IMR-90 (cell line): ENCODE results near the gene CLASP1. TPM values are rescaled to one million over a fixed set of nuclear protein-coding genes. Genes with fewer than 3 reads are reported as not detected.

Experiments used
- ATAC-seq: fragments of 200-7000 bp; cut with Tn5 transposase; 2 replicates; pipeline ENCODE4 v1.9.1; 2020; ENCODE audit warnings: low read depth, mild to moderate bottlenecking, moderate library complexity
- BruUV-seq: library from RNA; stranded (reverse); fragments of 400-500 nt; replicated peaks from 2 replicates; lab custom pipeline; 2021; lab: Mats Ljungman, UMichigan
- CTCF ChIA-PET: fragments of 300-600 bp; formaldehyde crosslinking; extraction: SDS; loops from one replicate; lab custom pipeline; 2021; ENCODE audit warnings: antibody characterized with exemption; lab: Yijun Ruan, JAX
- POLR2A ChIA-PET: fragments of 300-600 bp; sonication (Branson Sonifier 250); formaldehyde crosslinking; loops from one replicate; lab custom pipeline; 2022; ENCODE audit warnings: antibody characterized with exemption; ENCODE audit not compliant: unreplicated experiment; lab: Charles Lee
- DNase-seq: peaks from one replicate; pipeline ENCODE4 v3.0.0; 2013
- H2AFZ ChIP-seq: replicated peaks from 2 replicates; pipeline ENCODE3; 2013; ENCODE audit warnings: low read length, mild to moderate bottlenecking; ENCODE audit not compliant: poor library complexity
- H2AK5ac ChIP-seq: 2 replicates; pipeline ENCODE4 v1.6.1; 2013; ENCODE audit warnings: low read depth, low read length, inconsistent platforms
- H2AK9ac ChIP-seq: replicated peaks from 2 replicates; pipeline ENCODE3; 2013; ENCODE audit warnings: mild to moderate bottlenecking, low read depth, low read length, moderate library complexity; ENCODE audit not compliant: poor library complexity
- H2BK120ac ChIP-seq: 2 replicates; pipeline ENCODE4 v1.6.1; 2013; ENCODE audit warnings: low read depth, low read length, inconsistent platforms
- H2BK15ac ChIP-seq: 3 replicates; pipeline ENCODE4 v1.6.1; 2013; ENCODE audit warnings: low read depth, low read length, inconsistent platforms
- H2BK20ac ChIP-seq: 2 replicates; pipeline ENCODE4 v1.6.1; 2013; ENCODE audit warnings: low read depth, mild to moderate bottlenecking, inconsistent platforms, low read length, moderate library complexity
- H2BK5ac ChIP-seq: 2 replicates; pipeline ENCODE4 v1.6.1; 2013; ENCODE audit warnings: mild to moderate bottlenecking, low read depth, low read length, inconsistent platforms; ENCODE audit not compliant: poor library complexity, severe bottlenecking
- H3K14ac ChIP-seq: replicated peaks from 2 replicates; pipeline ENCODE4 v1.6.1; 2013; ENCODE audit warnings: low read depth, low read length, inconsistent platforms
- H3K18ac ChIP-seq: 2 replicates; pipeline ENCODE4 v1.6.1; 2013; ENCODE audit warnings: low read depth, low read length, control low read depth
- H3K23ac ChIP-seq: 2 replicates; pipeline ENCODE4 v1.6.1; 2013; ENCODE audit warnings: low read depth, low read length, inconsistent platforms
- H3K27ac ChIP-seq: 2 replicates; pipeline ENCODE4 v1.5.1; 2013; ENCODE audit warnings: mild to moderate bottlenecking, control low read depth, low read length; ENCODE audit not compliant: insufficient read depth
- H3K27me3 ChIP-seq: 2 replicates; pipeline ENCODE4 v1.6.1; 2013; ENCODE audit warnings: low read length; ENCODE audit not compliant: control insufficient read depth, insufficient read depth
- H3K36me3 ChIP-seq: 2 replicates; pipeline ENCODE4 v1.6.1; 2013; ENCODE audit warnings: low read length, mixed read lengths; ENCODE audit not compliant: control insufficient read depth, insufficient read depth
- H3K4ac ChIP-seq: 2 replicates; pipeline ENCODE4 v1.6.1; 2013; ENCODE audit warnings: low read depth, low read length, inconsistent platforms
- H3K4me1 ChIP-seq: 2 replicates; pipeline ENCODE4 v1.6.1; 2013; ENCODE audit warnings: low read length, mixed read lengths; ENCODE audit not compliant: control insufficient read depth, insufficient read depth
- H3K4me2 ChIP-seq: 2 replicates; pipeline ENCODE4 v1.6.1; 2013; ENCODE audit warnings: low read depth, mild to moderate bottlenecking, control low read depth, low read length, moderate library complexity
- H3K4me3 ChIP-seq: 2 replicates; pipeline ENCODE4 v1.5.1; 2013; ENCODE audit warnings: low read depth, mild to moderate bottlenecking, control low read depth, low read length, moderate library complexity; ENCODE audit not compliant: insufficient read depth
- H3K56ac ChIP-seq: 2 replicates; pipeline ENCODE4 v1.6.1; 2013; ENCODE audit warnings: low read length, inconsistent platforms; ENCODE audit not compliant: insufficient read depth; ENCODE audit errors: extremely low read depth
- H3K79me1 ChIP-seq, 2 experiments: 2 replicates each; pipeline ENCODE4 v1.6.1; 2013; ENCODE audit warnings: low read length in 2 of 2, inconsistent platforms in 1 of 2, low read depth in 1 of 2
- H3K9ac ChIP-seq: 2 replicates; pipeline ENCODE4 v1.6.1; 2013; ENCODE audit warnings: low read depth, low read length, control low read depth
- H3K9me1 ChIP-seq: 2 replicates; pipeline ENCODE4 v1.6.1; 2013; ENCODE audit warnings: low read length, inconsistent platforms; ENCODE audit not compliant: insufficient read depth
- H3K9me3 ChIP-seq: 2 replicates; pipeline ENCODE4 v1.6.1; 2013; ENCODE audit warnings: low read length; ENCODE audit not compliant: control insufficient read depth, insufficient read depth
- H4K20me1 ChIP-seq: 2 replicates; pipeline ENCODE4 v1.6.1; 2013; ENCODE audit warnings: low read length, inconsistent platforms; ENCODE audit not compliant: insufficient read depth
- H4K5ac ChIP-seq: 2 replicates; pipeline ENCODE4 v1.6.1; 2013; ENCODE audit warnings: mild to moderate bottlenecking, low read depth, low read length, control low read depth
- H4K8ac ChIP-seq, 2 experiments: 2 replicates each; pipeline ENCODE4 v1.6.1; 2013; ENCODE audit warnings: low read depth in 2 of 2, low read length in 2 of 2, control low read depth in 1 of 2, inconsistent platforms in 1 of 2
- H4K91ac ChIP-seq: 2 replicates; pipeline ENCODE4 v1.6.1; 2013; ENCODE audit warnings: low read depth, low read length, inconsistent platforms; ENCODE audit not compliant: insufficient read depth
- BHLHE40 ChIP-seq: fragments of 150-350 bp; IDR thresholded peaks from 2 replicates; pipeline ENCODE4 v1.6.1; 2016; ENCODE audit warnings: mild to moderate bottlenecking, low read depth, low read length
- RAD21 ChIP-seq: IDR thresholded peaks from 2 replicates; pipeline ENCODE4 v1.6.1; 2012; ENCODE audit warnings: low read length, improper control_type of control experiment
- RFX5 ChIP-seq: IDR thresholded peaks from 2 replicates; pipeline ENCODE4 v1.8.0; 2012; ENCODE audit warnings: low read depth, mild to moderate bottlenecking, low read length, moderate library complexity
- dilution Hi-C: fragments of 300-500 bp; cut with HindIII; formaldehyde crosslinking; loops from one replicate; pipeline ENCODE4 v1.14.3; 2018; ENCODE audit warnings: low sequenced_read_pairs; ENCODE audit not compliant: unreplicated experiment
- in situ Hi-C: fragments of 300-500 bp; cut with MboI; formaldehyde crosslinking; loops from 3 replicates; pipeline ENCODE4 v1.14.3; 2019; ENCODE audit warnings: low sequenced_read_pairs, inconsistent platforms, mixed read lengths
- intact Hi-C: fragments of 100-400 bp; cut with micrococcal nuclease; formaldehyde crosslinking; loops from 2 replicates; pipeline ENCODE4 v1.10.0; 2022
- polyA plus RNA-seq, 3 experiments: library from polyadenylated mRNA; depleted of rRNA; stranded (reverse); fragments of >200 nt; gene quantifications; 2 replicates each; pipeline ENCODE4 v1.2.3, GENCODE V29; 2012; ENCODE audit warnings: low replicate concordance in 1 of 3
- total RNA-seq: library from RNA; depleted of rRNA; stranded (reverse); fragments of >200 nt; gene quantifications from 2 replicates; pipeline ENCODE4 v1.2.3, GENCODE V29; 2012

Gene CLASP1
- total and polyA plus RNA-seq, 2 of the 4 experiments (the other 2 are of a cell fraction): 12.3 to 33.7 TPM

- Histone ChIP-seq H3K79me1 (peaks cover 0 to 25% of the 10 kb centered on the region in 2 experiments; a peak in 2 of 4 replicates), H3K9ac (no peak overlapping the region), H3K9me1 (peaks cover 21% of the 10 kb centered on the region), H2BK15ac (no peak overlapping the region), H3K9me3 (no peaks in the 10 kb centered on the region), H3K4me1 (peaks cover 10% of the 10 kb centered on the region), H3K56ac (no peak overlapping the region), H4K91ac (no peak overlapping the region), H2AFZ (no peak overlapping the region), H2AK5ac (no peak overlapping the region), H3K4ac (no peak overlapping the region), H2BK20ac (no peak overlapping the region), H4K8ac (no peak overlapping the region), H2AK9ac (no peak overlapping the region), H4K20me1 (peaks cover 3% of the 10 kb centered on the region), H2BK120ac (no peak overlapping the region), H2BK5ac (no peak overlapping the region), H3K14ac (no peak overlapping the region), H3K18ac (no peak overlapping the region), H3K4me3 (no peak overlapping the region), H3K27me3 (no peaks in the 10 kb centered on the region), H3K23ac (no peak overlapping the region), H3K36me3 (peaks cover 15% of the 10 kb centered on the region), H3K4me2 (no peak overlapping the region), H4K5ac (no peak overlapping the region), H3K27ac (no peak overlapping the region)
- dilution Hi-C loops (no loop called here), in situ Hi-C loops (loop anchor here (25.0 kb wide), 1 partner anchor 685 kb away; no protein-coding TSS in a partner anchor), intact Hi-C loops (no loop called here)
- no peak for TF ChIP-seq RAD21
- TF ChIP-seq RFX5: no peak
- TF ChIP-seq BHLHE40: no peak
- BruUV-seq: no TSS peak
- POLR2A ChIA-PET: no interaction called here
- DNase-seq: no peak
- no peak for ATAC-seq
- CTCF ChIA-PET: no interaction called here
Measured at GRCh38 chr2:121372082-121372481, 277.2 kb downstream of the CLASP1 start.
